Caco-2 (cell line): ENCODE data around the gene UTP4. TPM values are rescaled to one million over a fixed set of nuclear protein-coding genes. Genes with fewer than 3 reads are reported as not detected.

ENCODE experiments used
- BruUV-seq: library from RNA; stranded (reverse); fragments of 400-500 nt; replicated peaks from 2 replicates; lab custom pipeline; 2021; lab: Mats Ljungman, UMichigan
- CTCF ChIA-PET: fragments of 300-600 bp; sonication (Branson Sonifier 250); formaldehyde crosslinking; loops from one replicate; lab custom pipeline; 2022; ENCODE audit warnings: antibody characterized with exemption; lab: Charles Lee
- POLR2A ChIA-PET: fragments of 300-600 bp; sonication (Branson Sonifier 250); formaldehyde crosslinking; loops from one replicate; lab custom pipeline; 2022; ENCODE audit warnings: antibody characterized with exemption; lab: Charles Lee
- DNase-seq, 2 experiments: peaks; one replicate each; pipeline versions ENCODE4 v3.0.0 to v3.0.0-alpha.2; 2020 to 2022
- H3K27me3 ChIP-seq: replicated peaks from 2 replicates; pipeline ENCODE4 v1.6.0; 2011; ENCODE audit warnings: low read length; ENCODE audit not compliant: control insufficient read depth, insufficient read depth
- H3K36me3 ChIP-seq: 2 replicates; pipeline ENCODE4 v1.5.1; 2011; ENCODE audit warnings: low read length; ENCODE audit not compliant: control insufficient read depth, insufficient read depth
- H3K4me1 ChIP-seq: fragments of 250-450 bp; sonication (Bioruptor Pico); 2 replicates; pipeline ENCODE4 v1.5.1; 2020; ENCODE audit warnings: mild to moderate bottlenecking
- H3K4me3 ChIP-seq: 2 replicates; pipeline ENCODE4 v1.5.1; 2011; ENCODE audit warnings: low read depth, mild to moderate bottlenecking, control low read depth, low read length
- H3K9me3 ChIP-seq: fragments of 250-450 bp; sonication (Bioruptor Pico); 2 replicates; pipeline ENCODE4 v1.5.1; 2020; ENCODE audit warnings: mild to moderate bottlenecking, moderate library complexity
- H3K27ac Mint-ChIP-seq: one replicate; pipeline ENCODE4 v1.8.0; 2022; ENCODE audit warnings: mixed read lengths; ENCODE audit not compliant: unreplicated experiment
- H3K27me3 Mint-ChIP-seq: one replicate; pipeline ENCODE4 v1.8.0; 2022; ENCODE audit warnings: mixed read lengths; ENCODE audit not compliant: insufficient read depth, unreplicated experiment
- H3K36me3 Mint-ChIP-seq: one replicate; pipeline ENCODE4 v1.8.0; 2022; ENCODE audit warnings: mild to moderate bottlenecking, mixed read lengths; ENCODE audit not compliant: insufficient read depth, unreplicated experiment
- H3K4me1 Mint-ChIP-seq: one replicate; pipeline ENCODE4 v1.8.0; 2022; ENCODE audit warnings: low read depth, mixed read lengths; ENCODE audit not compliant: unreplicated experiment
- H3K4me3 Mint-ChIP-seq: one replicate; pipeline ENCODE4 v1.8.0; 2022; ENCODE audit warnings: mild to moderate bottlenecking, moderate library complexity, mixed read lengths; ENCODE audit not compliant: unreplicated experiment
- H3K9me3 Mint-ChIP-seq: one replicate; pipeline ENCODE4 v1.8.0; 2022; ENCODE audit warnings: mixed read lengths; ENCODE audit not compliant: unreplicated experiment
- CTCF ChIP-seq, 2 experiments: fragments of 200-600 bp in 1 of 2; IDR thresholded peaks; 1 replicate in 1 of 2; 2 replicates in 1 of 2; pipeline versions ENCODE4 v1.5.1 to v1.8.0; 2011 to 2022; ENCODE audit warnings: antibody characterized with exemption in 1 of 2, control low read depth in 1 of 2, inconsistent platforms in 1 of 2, low read depth in 1 of 2, low read length in 1 of 2, mild to moderate bottlenecking in 1 of 2, moderate library complexity in 1 of 2; ENCODE audit not compliant: insufficient read depth in 1 of 2, severe bottlenecking in 1 of 2, unreplicated experiment in 1 of 2
- intact Hi-C: fragments of 100-400 bp; cut with micrococcal nuclease; formaldehyde crosslinking; loops from one replicate; pipeline ENCODE4 v1.10.0; 2022; ENCODE audit not compliant: unreplicated experiment
- total RNA-seq: library from RNA; stranded (reverse); gene quantifications from 2 replicates; pipeline ENCODE4 v1.2.3, GENCODE V29; 2022

UTP4 gene
- total RNA-seq, 1 experiment from 2014 or later, result 126 TPM

- ChIA-PET CTCF (interaction anchor here (1.4 kb wide), 1 partner anchor 90 kb away, joined by 3 read pairs; no protein-coding TSS in a partner anchor), POLR2A (no interaction called here)
- Mint-ChIP-seq H3K4me1 (peaks cover 10% of the 10 kb centered on the region), H3K9me3 (no peaks in the 10 kb centered on the region), H3K36me3 (no peaks in the 10 kb centered on the region), H3K27me3 (no peaks in the 10 kb centered on the region), H3K4me3 (no peak overlapping the region), H3K27ac (no peak overlapping the region)
- no TSS peak for BruUV-seq
- Histone ChIP-seq H3K4me3 (no peak overlapping the region), H3K27me3 (no peaks in the 10 kb centered on the region), H3K9me3 (no peaks in the 10 kb centered on the region), H3K36me3 (no peaks in the 10 kb centered on the region), H3K4me1 (peaks cover 8% of the 10 kb centered on the region)
- no peak for DNase-seq
- intact Hi-C loops, result no loop called here
- TF ChIP-seq CTCF (IDR thresholded peaks at IDR 0.05; ENCODE audit: insufficient read depth in 1 of 2, low read depth in 1 of 2, low read length in 1 of 2, severe bottlenecking in 1 of 2, unreplicated experiment in 1 of 2), result no peak
These were observed 48.2 kb upstream of the UTP4 start for GRCh38 chr16:69084289-69084688.

- Histone ChIP-seq H3K4me3 (no peak overlapping the region), H3K4me1 (peaks cover 12% of the 10 kb centered on the region), H3K27me3 (no peaks in the 10 kb centered on the region), H3K36me3 (no peaks in the 10 kb centered on the region), H3K9me3 (no peaks in the 10 kb centered on the region)
- H3K36me3 Mint-ChIP-seq, result no peaks in the 10 kb centered on the region
- H3K27ac Mint-ChIP-seq, result no peak overlapping the region
- intact Hi-C loops, result no loop called here
- ChIA-PET CTCF (interaction anchor here (1.4 kb wide), 1 partner anchor 91 kb away, joined by 3 read pairs; no protein-coding TSS in a partner anchor), POLR2A (no interaction called here)
- peaks cover 17% of the 10 kb centered on the region for H3K4me1 Mint-ChIP-seq
- DNase-seq, result no peak
- H3K27me3 Mint-ChIP-seq, result no peaks in the 10 kb centered on the region
- no peak for TF ChIP-seq CTCF (IDR thresholded peaks at IDR 0.05; ENCODE audit: insufficient read depth in 1 of 2, low read depth in 1 of 2, low read length in 1 of 2, severe bottlenecking in 1 of 2, unreplicated experiment in 1 of 2)
- no TSS peak for BruUV-seq
- no peaks in the 10 kb centered on the region for H3K9me3 Mint-ChIP-seq
- H3K4me3 Mint-ChIP-seq, result no peak overlapping the region
These were observed 47.3 kb upstream of the UTP4 start for GRCh38 chr16:69085032-69085695.

GRCh38 chr16:69087161-69087581, 45.3 kb upstream of the UTP4 start:
- H3K27ac Mint-ChIP-seq, result peak overlapping the region; percentile 30

More at GRCh38 chr16:69087161-69087581, 45.3 kb upstream of the UTP4 start:
- H3K4me1 Mint-ChIP-seq, result peaks cover 17% of the 10 kb centered on the region
- POLR2A ChIA-PET, result no interaction called here
- intact Hi-C loops, result no loop called here
- no peaks in the 10 kb centered on the region for H3K36me3 ChIP-seq
- H3K4me3 Mint-ChIP-seq, result no peak overlapping the region
- H3K9me3 Mint-ChIP-seq, result no peaks in the 10 kb centered on the region
- H3K4me3 ChIP-seq, result no peak overlapping the region
- H3K4me1 ChIP-seq, result peaks cover 12% of the 10 kb centered on the region
- CTCF ChIA-PET, result no interaction called here
- no peak for TF ChIP-seq CTCF (IDR thresholded peaks at IDR 0.05; ENCODE audit: insufficient read depth in 1 of 2, low read depth in 1 of 2, low read length in 1 of 2, severe bottlenecking in 1 of 2, unreplicated experiment in 1 of 2)
- no peaks in the 10 kb centered on the region for H3K9me3 ChIP-seq
- no peaks in the 10 kb centered on the region for H3K27me3 ChIP-seq
- no TSS peak for BruUV-seq
- H3K36me3 Mint-ChIP-seq, result no peaks in the 10 kb centered on the region
- no peaks in the 10 kb centered on the region for H3K27me3 Mint-ChIP-seq
- DNase-seq, result no peak
